Mononuclear cell (primary cell): ENCODE results near the gene PCDHB5. TPM values are rescaled to one million over a fixed set of nuclear protein-coding genes. Genes with fewer than 3 reads are reported as not detected.
"Not testable (repeated sequence)": the region's sequence is repeated elsewhere in the genome, so short reads cannot be mapped to it uniquely, and the experiment has no call there.

Experiments used
- H3K27me3 ChIP-seq: 2 replicates; pipeline ENCODE4 v1.6.0; 2011; ENCODE audit warnings: low read length, control low read depth; ENCODE audit not compliant: insufficient read depth
- H3K4me1 ChIP-seq: 2 replicates; pipeline ENCODE4 v1.5.1; 2011; ENCODE audit warnings: mild to moderate bottlenecking, low read length, control low read depth; ENCODE audit not compliant: insufficient read depth
- H3K4me3 ChIP-seq: 2 replicates; pipeline ENCODE4 v1.5.1; 2011; ENCODE audit warnings: mild to moderate bottlenecking, low read length, moderate library complexity
- H3K9me3 ChIP-seq: 2 replicates; pipeline ENCODE4 v1.5.1; 2011; ENCODE audit warnings: low read depth, mild to moderate bottlenecking, control low read depth, low read length
- total RNA-seq: library from RNA; depleted of rRNA; stranded (reverse); fragments of >200 nt; gene quantifications from one replicate; pipeline ENCODE4 v1.2.3, GENCODE V29; 2012

Gene PCDHB5
- total RNA-seq, 1 donor, result 0.10 TPM

- Histone ChIP-seq H3K4me1 (no peaks in the 10 kb centered on the region), H3K4me3 (no peak overlapping the region), H3K27me3 (peaks cover 10% of the 10 kb centered on the region)
Measured at GRCh38 chr5:141135718-141136266, 786 bp downstream of the PCDHB5 start.

GRCh38 chr5:141137346-141137745 is 2.3 kb downstream of the PCDHB5 start:
- H3K4me3 ChIP-seq, result not testable (repeated sequence)

More at GRCh38 chr5:141135718-141136266, 786 bp downstream of the PCDHB5 start:
- peaks cover 16% of the 10 kb centered on the region for H3K9me3 ChIP-seq

GRCh38 chr5:141149812-141150211 is 14.8 kb downstream of the PCDHB5 start, which contains the start of gene PCDHB6:
TSS of gene PCDHB6 (plus strand) at chr5:141150057. CDS start at chr5:141150258, 201 bp downstream.
- H3K4me3 ChIP-seq, result no peak within 1 kb of the TSS
- H3K27me3 ChIP-seq, result peaks cover 12% of the 10 kb centered on the region
- no peaks in the 10 kb centered on the region for H3K4me1 ChIP-seq

More at GRCh38 chr5:141137346-141137745, 2.3 kb downstream of the PCDHB5 start:
- H3K4me1 ChIP-seq, H3K27me3 ChIP-seq: not testable (repeated sequence)
- peaks cover 16% of the 10 kb centered on the region for H3K9me3 ChIP-seq

GRCh38 chr5:141150224-141150992 is 15.4 kb downstream of the PCDHB5 start:
- Histone ChIP-seq H3K27me3 (peaks cover 12% of the 10 kb centered on the region), H3K4me3 (no peak overlapping the region), H3K9me3 (no peaks in the 10 kb centered on the region), H3K4me1 (no peaks in the 10 kb centered on the region)

More at GRCh38 chr5:141149812-141150211, 14.8 kb downstream of the PCDHB5 start, which contains the start of gene PCDHB6:
- H3K9me3 ChIP-seq, result no peaks in the 10 kb centered on the region

GRCh38 chr5:141150993-141151325 is 16.0 kb downstream of the PCDHB5 start:
- H3K4me1 ChIP-seq, result no peaks in the 10 kb centered on the region
- H3K9me3 ChIP-seq, result no peaks in the 10 kb centered on the region
- H3K27me3 ChIP-seq, result peaks cover 12% of the 10 kb centered on the region
- no peak overlapping the region for H3K4me3 ChIP-seq

GRCh38 chr5:141151632-141152031 is 16.6 kb downstream of the PCDHB5 start:
- peaks cover 17% of the 10 kb centered on the region for H3K27me3 ChIP-seq

GRCh38 chr5:141152096-141152495 is 17.1 kb downstream of the PCDHB5 start:
- peaks cover 20% of the 10 kb centered on the region for H3K27me3 ChIP-seq
- not testable (repeated sequence) for H3K4me3 ChIP-seq, H3K4me1 ChIP-seq, H3K9me3 ChIP-seq

More at GRCh38 chr5:141151632-141152031, 16.6 kb downstream of the PCDHB5 start:
- H3K4me1 ChIP-seq, H3K9me3 ChIP-seq, H3K4me3 ChIP-seq: not testable (repeated sequence)

GRCh38 chr5:141155540-141156374 is 20.8 kb downstream of the PCDHB5 start:
- H3K9me3 ChIP-seq, result no peaks in the 10 kb centered on the region
- no peaks in the 10 kb centered on the region for H3K4me1 ChIP-seq
- H3K4me3 ChIP-seq, result no peak overlapping the region
- peaks cover 19% of the 10 kb centered on the region for H3K27me3 ChIP-seq

- H3K9me3 ChIP-seq, H3K4me3 ChIP-seq, H3K4me1 ChIP-seq: not testable (repeated sequence)
- H3K27me3 ChIP-seq, result peaks cover 18% of the 10 kb centered on the region
Measured at GRCh38 chr5:141157356-141157755, 22.4 kb downstream of the PCDHB5 start.

- H3K27me3 ChIP-seq, result peaks cover 16% of the 10 kb centered on the region
- H3K9me3 ChIP-seq, H3K4me3 ChIP-seq, H3K4me1 ChIP-seq: not testable (repeated sequence)
Measured at GRCh38 chr5:141157901-141158300, 22.9 kb downstream of the PCDHB5 start.

GRCh38 chr5:141172381-141173204 is 37.6 kb downstream of the PCDHB5 start, which contains the start of gene PCDHB7:
TSS of gene PCDHB7 (plus strand) at chr5:141172644. CDS start at chr5:141172836, 192 bp downstream.
- Histone ChIP-seq H3K9me3 (no peaks in the 10 kb centered on the region), H3K4me3 (no peak within 1 kb of the TSS), H3K27me3 (peaks cover 31% of the 10 kb centered on the region), H3K4me1 (no peaks in the 10 kb centered on the region)

- H3K9me3 ChIP-seq, H3K4me3 ChIP-seq, H3K4me1 ChIP-seq: not testable (repeated sequence)
Measured at GRCh38 chr5:141174291-141175104, 39.5 kb downstream of the PCDHB5 start.

GRCh38 chr5:141175933-141176332 is 40.9 kb downstream of the PCDHB5 start:
- H3K27me3 ChIP-seq, result peaks cover 34% of the 10 kb centered on the region
- H3K4me1 ChIP-seq, result no peaks in the 10 kb centered on the region
- H3K4me3 ChIP-seq, result no peak overlapping the region
- no peaks in the 10 kb centered on the region for H3K9me3 ChIP-seq

More at GRCh38 chr5:141174291-141175104, 39.5 kb downstream of the PCDHB5 start:
- peaks cover 38% of the 10 kb centered on the region for H3K27me3 ChIP-seq
